ENCODE measurements around the gene FAAP20. TPM values are rescaled to one million over a fixed set of nuclear protein-coding genes. Genes with fewer than 3 reads are reported as not detected.

Gene FAAP20
- total and polyA plus RNA-seq, 4 donors, result 5.6 to 31.5 (median 15.7) TPM

- H3K27me3 ChIP-seq (ENCODE audit: control insufficient read depth in 4 of 4, insufficient read depth in 4 of 4, low read length in 3 of 4), result no peaks in the 10 kb centered on the region
- 94% methylated on average over 16 of the region's 16 CpGs for WGBS
- no peaks in the 10 kb centered on the region for H3K9me3 ChIP-seq (ENCODE audit: control insufficient read depth in 4 of 4, low read length in 3 of 4)
- no peak for DNase-seq (ENCODE audit: low spot score)
- H3K4me1 ChIP-seq (ENCODE audit: control insufficient read depth in 4 of 4, insufficient read depth in 4 of 4, low read length in 3 of 4), result no peaks in the 10 kb centered on the region
- H3K4me3 ChIP-seq (ENCODE audit: low read depth in 1 of 3, low read length in 3 of 3), result no peak overlapping the region
- TF ChIP-seq MAX (IDR thresholded peaks at IDR 0.05) (no peak), SP1 (IDR thresholded peaks at IDR 0.05) (no peak), GABPA (IDR thresholded peaks at IDR 0.05 in 1 of 2, conservative IDR thresholded peaks at IDR 0.05 in 1 of 2) (no peak), FOXA1 (IDR thresholded peaks at IDR 0.05) (no peak), RAD21 (IDR thresholded peaks at IDR 0.05) (no peak), REST (IDR thresholded peaks at IDR 0.05) (no peak), FOXA2 (IDR thresholded peaks at IDR 0.05) (no peak), RXRA (IDR thresholded peaks at IDR 0.05) (no peak), ZBTB33 (IDR thresholded peaks at IDR 0.05) (no peak), CTCF (IDR thresholded peaks at IDR 0.05; ENCODE audit: low read depth, low read length, missing input control) (no peak), HNF4A (conservative IDR thresholded peaks at IDR 0.05) (no peak)
- no peak overlapping the region for H3K9ac ChIP-seq (ENCODE audit: low read depth in 1 of 2, low read length in 2 of 2)
- H3K27ac ChIP-seq (ENCODE audit: low read depth in 1 of 2, low read length in 2 of 2), result no peak overlapping the region
- H3K36me3 ChIP-seq (ENCODE audit: control insufficient read depth in 4 of 4, insufficient read depth in 3 of 4, low read depth in 1 of 4, low read length in 3 of 4), result peaks cover 3 to 27% (median 6%) of the 10 kb centered on the region in 4 donors
These were observed 36.3 kb downstream of the FAAP20 start for GRCh38 chr1:2158272-2158671.

GRCh38 chr1:2157856-2158255 is 36.7 kb downstream of the FAAP20 start:
- Histone ChIP-seq H3K4me1 (ENCODE audit: control insufficient read depth in 4 of 4, insufficient read depth in 4 of 4, low read length in 3 of 4) (no peaks in the 10 kb centered on the region), H3K36me3 (ENCODE audit: control insufficient read depth in 4 of 4, insufficient read depth in 3 of 4, low read depth in 1 of 4, low read length in 3 of 4) (peaks cover 3 to 26% (median 8%) of the 10 kb centered on the region in 4 donors), H3K9ac (ENCODE audit: low read depth in 1 of 2, low read length in 2 of 2) (no peak overlapping the region), H3K27ac (ENCODE audit: low read depth in 1 of 2, low read length in 2 of 2) (no peak overlapping the region), H3K9me3 (ENCODE audit: control insufficient read depth in 4 of 4, low read length in 3 of 4) (no peaks in the 10 kb centered on the region), H3K27me3 (ENCODE audit: control insufficient read depth in 4 of 4, insufficient read depth in 4 of 4, low read length in 3 of 4) (no peaks in the 10 kb centered on the region), H3K4me3 (ENCODE audit: low read depth in 1 of 3, low read length in 3 of 3) (no peak overlapping the region)
- WGBS, result 93% methylated on average over 19 of the region's 19 CpGs
- no peak for DNase-seq (ENCODE audit: low spot score)
- TF ChIP-seq ATF3 (IDR thresholded peaks at IDR 0.05) (no peak), FOXA1 (IDR thresholded peaks at IDR 0.05) (no peak), ZBTB33 (IDR thresholded peaks at IDR 0.05) (no peak), NR2F2 (IDR thresholded peaks at IDR 0.05) (no peak), REST (IDR thresholded peaks at IDR 0.05) (no peak), YY1 (IDR thresholded peaks at IDR 0.05) (no peak), EGR1 (IDR thresholded peaks at IDR 0.05; ENCODE audit: low read depth in 2 of 2) (no peak), RAD21 (IDR thresholded peaks at IDR 0.05) (no peak), JUND (IDR thresholded peaks at IDR 0.05) (no peak)
